ENCODE data around the gene SLC15A4.

DNA sequence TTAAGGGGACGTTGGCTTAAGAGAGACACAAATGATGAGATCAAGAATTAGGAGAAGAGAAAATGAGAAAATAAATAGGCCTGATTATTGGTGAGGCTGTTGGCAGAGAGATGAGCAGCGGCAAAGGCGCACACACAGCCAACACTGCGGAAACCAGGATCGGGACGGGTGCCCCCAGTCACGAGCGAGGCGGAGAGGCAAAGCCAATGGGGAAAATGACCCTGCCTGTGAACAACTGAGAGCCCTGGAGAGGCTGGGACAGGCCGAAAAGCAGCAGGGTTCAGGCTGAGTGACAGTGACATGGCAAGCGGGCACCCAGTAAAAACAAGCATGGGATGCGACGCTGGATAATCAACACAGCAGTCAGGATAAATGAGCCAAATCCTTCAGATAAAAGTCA, 21.0 kb downstream of the SLC15A4 start:
- TF ChIP-seq, protein P1, sequence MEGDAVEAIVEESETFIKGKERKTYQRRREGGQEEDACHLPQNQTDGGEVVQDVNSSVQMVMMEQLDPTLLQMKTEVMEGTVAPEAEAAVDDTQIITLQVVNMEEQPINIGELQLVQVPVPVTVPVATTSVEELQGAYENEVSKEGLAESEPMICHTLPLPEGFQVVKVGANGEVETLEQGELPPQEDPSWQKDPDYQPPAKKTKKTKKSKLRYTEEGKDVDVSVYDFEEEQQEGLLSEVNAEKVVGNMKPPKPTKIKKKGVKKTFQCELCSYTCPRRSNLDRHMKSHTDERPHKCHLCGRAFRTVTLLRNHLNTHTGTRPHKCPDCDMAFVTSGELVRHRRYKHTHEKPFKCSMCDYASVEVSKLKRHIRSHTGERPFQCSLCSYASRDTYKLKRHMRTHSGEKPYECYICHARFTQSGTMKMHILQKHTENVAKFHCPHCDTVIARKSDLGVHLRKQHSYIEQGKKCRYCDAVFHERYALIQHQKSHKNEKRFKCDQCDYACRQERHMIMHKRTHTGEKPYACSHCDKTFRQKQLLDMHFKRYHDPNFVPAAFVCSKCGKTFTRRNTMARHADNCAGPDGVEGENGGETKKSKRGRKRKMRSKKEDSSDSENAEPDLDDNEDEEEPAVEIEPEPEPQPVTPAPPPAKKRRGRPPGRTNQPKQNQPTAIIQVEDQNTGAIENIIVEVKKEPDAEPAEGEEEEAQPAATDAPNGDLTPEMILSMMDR (conservative IDR thresholded peaks at IDR 0.05), result no peak
- TF ChIP-seq EZH2 (IDR thresholded peaks at IDR 0.05; ENCODE audit: low read depth), result no peak
